Spleen (tissue), 11 donors: ENCODE results near the gene AGER. TPM values are rescaled to one million over a fixed set of nuclear protein-coding genes. Genes with fewer than 3 reads are reported as not detected.
A peak's percentile ranks its signal among the peaks of the same experiment; 100 is the strongest.
"Not testable (repeated sequence)": the region's sequence is repeated elsewhere in the genome, so short reads cannot be mapped to it uniquely, and the experiment has no call there.

ENCODE experiments used
- DNase-seq: peaks from one replicate; pipeline ENCODE4 v3.0.0-alpha.2; 2020
- H3K27ac ChIP-seq, 8 donors: fragments of 200-600 bp; sonication (generic) in 7 of 8; 1 replicate in 4 of 8; 2 replicates in 4 of 8; pipeline versions ENCODE4 v1.5.0 to v1.8.0; 2016 to 2021; ENCODE audit warnings: inconsistent platforms in 4 of 8, mild to moderate bottlenecking in 4 of 8, moderate library complexity in 1 of 8
- H3K27me3 ChIP-seq, 7 donors: fragments of 200-600 bp; sonication (generic) in 6 of 7; replicated peaks in 1 of 7; 1 replicate in 4 of 7; 2 replicates in 3 of 7; pipeline versions ENCODE4 v1.5.0 to v1.8.0; 2016 to 2021; ENCODE audit warnings: inconsistent platforms in 3 of 7, mild to moderate bottlenecking in 1 of 7
- H3K36me3 ChIP-seq, 6 donors: fragments of 200-600 bp; sonication (generic) in 5 of 6; 1 replicate in 4 of 6; 2 replicates in 2 of 6; pipeline versions ENCODE4 v1.5.0 to v1.8.0; 2016 to 2021; ENCODE audit warnings: inconsistent platforms in 2 of 6
- H3K4me1 ChIP-seq, 6 donors: fragments of 200-600 bp; sonication (generic) in 5 of 6; 1 replicate in 3 of 6; 2 replicates in 3 of 6; pipeline versions ENCODE4 v1.5.0 to v1.8.0; 2016 to 2021; ENCODE audit warnings: inconsistent platforms in 3 of 6
- H3K4me3 ChIP-seq, 8 donors: fragments of 200-600 bp; sonication (generic) in 7 of 8; 1 replicate in 4 of 8; 2 replicates in 4 of 8; pipeline versions ENCODE4 v1.5.0 to v1.8.0; 2016 to 2021; ENCODE audit warnings: inconsistent platforms in 4 of 8, mild to moderate bottlenecking in 4 of 8, moderate library complexity in 2 of 8
- H3K9me3 ChIP-seq, 8 donors: fragments of 200-600 bp; sonication (generic) in 7 of 8; 1 replicate in 4 of 8; 2 replicates in 4 of 8; pipeline versions ENCODE4 v1.5.0 to v1.8.0; 2016 to 2021; ENCODE audit warnings: inconsistent platforms in 4 of 8
- POLR2A ChIP-seq, 3 donors: fragments of 450-650 bp; IDR thresholded peaks; one replicate each; pipeline ENCODE4 v1.5.1; 2017; ENCODE audit warnings: antibody characterized with exemption in 3 of 3, mild to moderate bottlenecking in 1 of 3
- POLR2AphosphoS5 ChIP-seq, 3 donors: sonication (generic); formaldehyde crosslinking; IDR thresholded peaks; one replicate each; pipeline ENCODE4 v1.5.1; 2017; ENCODE audit warnings: antibody characterized with exemption in 3 of 3
- WGBS, 5 donors: extraction: QIAGEN DNeasy Blood & Tissue Kit in 3 of 5; methylation state at CpG; one replicate each; pipeline versions ENCODE4 v1.1.5 to v1.1.7; 2013 to 2018; 5-methylcytosine and 5-hydroxymethylcytosine counted together
- intact Hi-C: fragments of 100-400 bp; cut with DNase I; formaldehyde crosslinking; loops from one replicate; pipeline ENCODE4 v1.15.0; 2023; ENCODE audit warnings: low total_unique reads
- polyA plus RNA-seq, 3 donors: library from polyadenylated mRNA; stranded (reverse); fragments of 200-250 nt; gene quantifications; one replicate each; pipeline ENCODE4 v1.2.1, GENCODE V29; 2013
- total RNA-seq, 7 donors: library from RNA; depleted of rRNA in 3 of 7; stranded (reverse); fragments of >200 nt in 3 of 7; fragmentation: NEBNext Ultra II Directional in 4 of 7; extraction: Animal tissue kit (Norgen Biotek cat#: 25700) in 4 of 7; gene quantifications; one replicate each; pipeline versions ENCODE4 v1.1.0 to v1.2.1, GENCODE V29; 2016 to 2021
- TF ChIP-seq, protein P1 (sequence below), 11 experiments: fragments of 200-600 bp in 7 of 11; fragments of 450-650 bp in 4 of 11; sonication (generic) in 4 of 11; IDR thresholded peaks in 8 of 11; conservative IDR thresholded peaks in 3 of 11; 1 replicate in 7 of 11; 2 replicates in 4 of 11; pipeline versions ENCODE4 v1.4.0 to v1.8.0; 2016 to 2021; ENCODE audit warnings: antibody characterized with exemption in 11 of 11, inconsistent platforms in 4 of 11, mild to moderate bottlenecking in 1 of 11
- donor health status: healthy with polysubstance abuse.
- donor health status: DM: no; HTN: no; CAD: no; lungs with moderate emphysema.
- donor health status: DM: no; HTN: no; CAD: no.
- donor health status: Bipolar disorder and iron deficiency.
- donor health status: healthy.
- donor health status: DM: no; HTN: no; CAD: no.
- donor health status: DM: yes; HTN: yes; CAD: no.

AGER gene
- total and polyA plus RNA-seq, 10 donors: 7.4 to 50.9 (median 23.2) TPM

DNA sequence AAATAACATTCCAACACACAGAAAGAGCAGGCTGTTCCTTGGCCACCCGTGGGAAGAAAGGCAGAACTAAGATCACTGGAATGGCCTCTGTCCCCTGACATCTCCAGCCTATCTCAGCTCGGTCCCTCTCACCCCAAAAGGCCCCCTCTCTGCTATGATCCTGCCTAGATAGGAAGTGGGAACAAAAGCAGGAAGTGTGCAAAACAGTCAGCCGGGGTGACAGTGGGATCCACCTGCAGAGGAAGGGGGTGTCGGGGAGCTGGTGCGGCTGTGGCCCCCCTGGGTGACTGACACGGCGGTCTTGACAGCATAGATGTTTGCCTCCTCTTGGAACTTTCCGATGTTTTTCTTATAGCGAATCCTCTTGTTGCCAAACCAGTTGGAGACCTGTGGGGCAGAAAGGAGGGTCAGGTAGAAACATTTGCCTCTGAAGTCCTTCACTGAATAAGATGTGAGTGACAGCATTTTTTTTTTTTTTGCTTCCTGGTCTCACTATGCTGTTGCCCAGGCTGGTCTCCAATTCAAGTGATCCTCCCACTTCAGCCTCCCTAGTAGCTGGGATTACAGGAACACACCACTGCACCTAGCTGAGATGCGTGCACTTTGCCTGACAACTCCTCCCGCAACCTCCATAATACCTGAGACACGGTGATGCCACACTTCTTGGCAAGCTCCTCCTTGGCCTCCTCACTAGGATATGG is 3.1 kb upstream of the AGER start:
- Histone ChIP-seq H3K4me3 (peak overlapping the region in 1 of 8 donors; percentile 83), H3K27me3 (no peaks in the 10 kb centered on the region), H3K4me1 (peaks cover 41 to 94% (median 74%) of the 10 kb centered on the region in 6 donors), H3K27ac (peak overlapping the region; percentile 48 to 100 (median 80)), H3K9me3 (no peaks in the 10 kb centered on the region), H3K36me3 (peaks cover 0 to 63% (median 38%) of the 10 kb centered on the region in 6 donors)
- TF ChIP-seq POLR2A (IDR thresholded peaks at IDR 0.05) (no peak), POLR2AphosphoS5 (IDR thresholded peaks at IDR 0.05) (peak in 2 of 3 donors; percentile 30 to 31)
- intact Hi-C loops: no loop called here
- WGBS, 5 donors: 40 to 51% (median 44%) methylated on average over 12 of the region's 12 CpGs
- no peak for DNase-seq

DNA sequence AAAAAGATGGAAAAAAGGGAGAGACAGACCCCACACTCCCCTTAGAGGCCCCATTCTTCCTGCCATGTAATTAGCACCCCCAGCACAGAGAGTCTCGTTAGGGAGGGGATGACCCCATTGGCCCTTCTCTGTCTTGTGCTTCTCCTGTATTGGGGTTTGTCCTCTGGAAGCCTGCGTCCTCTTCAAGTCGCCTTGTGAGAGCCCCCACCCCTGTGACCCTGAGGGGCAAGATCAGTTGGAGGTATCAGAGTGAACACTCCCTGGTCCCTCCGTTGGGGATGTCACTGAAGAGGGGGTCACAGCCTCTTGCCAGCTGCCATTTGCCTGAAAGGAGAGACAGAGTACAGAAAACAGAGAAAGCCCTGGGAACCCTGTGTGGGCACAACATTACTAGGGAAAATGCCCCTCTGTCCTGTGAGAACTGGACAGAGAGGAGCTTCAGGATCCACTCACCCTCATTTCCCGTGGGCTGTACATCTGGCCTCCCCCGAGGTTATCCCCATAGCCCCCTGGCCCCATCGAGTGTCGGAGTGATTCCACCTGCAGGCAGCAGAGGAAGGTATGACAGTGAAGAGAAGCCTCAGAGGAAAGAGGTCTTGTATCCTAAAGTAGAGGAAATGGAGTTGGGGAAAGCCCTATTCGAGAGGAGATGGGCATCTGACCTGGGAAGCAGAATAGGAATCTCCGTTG is 2.2 kb upstream of the AGER start:
- H3K36me3 ChIP-seq: peaks cover 0 to 70% (median 46%) of the 10 kb centered on the region in 6 donors
- intact Hi-C loops: not testable (repeated sequence)
- peak; percentile 7 for DNase-seq

DNA sequence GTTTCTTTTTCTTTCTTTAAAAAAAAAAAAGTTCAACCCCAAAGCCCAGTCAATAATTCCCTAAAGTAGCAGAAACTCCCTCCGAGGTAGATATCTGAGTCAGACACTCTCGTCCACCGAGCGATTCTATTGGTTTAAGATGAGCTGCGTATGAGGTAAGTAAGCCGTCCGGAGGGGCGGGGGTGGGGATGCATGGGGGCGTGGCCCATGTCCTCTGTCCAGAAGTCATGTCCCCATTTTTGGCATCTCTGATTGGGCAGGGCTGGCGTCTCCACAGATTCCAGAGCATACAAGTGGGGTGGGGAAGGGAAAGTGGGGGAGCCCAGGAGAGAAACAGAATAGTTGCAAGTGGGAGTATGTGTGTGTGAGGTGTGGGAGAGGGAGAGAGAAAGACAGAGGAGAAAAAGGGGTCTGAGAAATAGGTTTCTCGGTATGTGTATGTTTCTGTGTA is 1.7 kb upstream of the AGER start:
- intact Hi-C loops, H3K27me3 ChIP-seq, H3K9me3 ChIP-seq, H3K4me3 ChIP-seq, DNase-seq: not testable (repeated sequence)
- peak overlapping the region in 7 of 8 donors; percentile 47 to 100 (median 98) for H3K27ac ChIP-seq
- 41 to 69% (median 54%) methylated on average over 11 of the region's 11 CpGs for WGBS, 5 donors
- H3K36me3 ChIP-seq: peaks cover 0 to 76% (median 51%) of the 10 kb centered on the region in 6 donors
- H3K4me1 ChIP-seq: peaks cover 27 to 94% (median 68%) of the 10 kb centered on the region in 6 donors

More for the DNA sequence above, 2.2 kb upstream of the AGER start:
- H3K9me3 ChIP-seq, H3K27me3 ChIP-seq: not testable (repeated sequence)
- WGBS, 5 donors: 67 to 74% (median 69%) methylated on average over 9 to 10 of the region's 10 CpGs
- peaks cover 33 to 94% (median 70%) of the 10 kb centered on the region in 6 donors for H3K4me1 ChIP-seq
- peak overlapping the region in 1 of 8 donors; percentile 41 for H3K4me3 ChIP-seq
- H3K27ac ChIP-seq: peak overlapping the region; percentile 48 to 100 (median 80)

DNA sequence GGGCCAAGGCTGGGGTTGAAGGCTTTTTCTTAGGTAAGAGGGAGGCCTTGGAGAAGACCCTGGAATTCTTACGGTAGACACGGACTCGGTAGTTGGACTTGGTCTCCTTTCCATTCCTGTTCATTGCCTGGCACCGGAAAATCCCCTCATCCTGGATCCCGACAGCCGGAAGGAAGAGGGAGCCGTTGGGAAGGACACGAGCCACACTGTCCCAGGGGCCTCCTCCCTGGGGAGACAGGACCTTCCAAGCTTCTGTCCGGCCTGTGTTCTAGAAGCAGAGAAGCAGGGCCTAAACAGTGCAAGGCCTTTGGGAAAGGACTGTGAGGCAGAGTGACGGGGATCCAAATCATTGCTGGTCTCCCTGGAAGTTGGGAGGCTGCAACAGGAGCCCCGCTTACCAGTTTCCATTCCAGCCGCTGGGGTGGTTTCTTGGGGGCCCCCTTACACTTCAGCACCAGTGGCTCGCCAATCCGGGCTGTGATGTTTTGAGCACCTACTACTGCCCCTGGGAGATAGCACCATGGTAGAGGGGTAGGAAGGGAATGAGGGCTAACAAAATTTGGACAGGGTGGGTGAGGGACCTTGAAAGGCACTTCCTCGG is 470 bp downstream of the AGER start:
- Histone ChIP-seq H3K36me3 (peaks cover 0 to 89% (median 60%) of the 10 kb centered on the region in 6 donors), H3K27me3 (no peaks in the 10 kb centered on the region), H3K9me3 (no peaks in the 10 kb centered on the region), H3K4me1 (peaks cover 34 to 100% (median 74%) of the 10 kb centered on the region in 6 donors), H3K27ac (peak overlapping the region; percentile 22 to 100 (median 80)), H3K4me3 (no peak overlapping the region)
- TF ChIP-seq, protein P1, sequence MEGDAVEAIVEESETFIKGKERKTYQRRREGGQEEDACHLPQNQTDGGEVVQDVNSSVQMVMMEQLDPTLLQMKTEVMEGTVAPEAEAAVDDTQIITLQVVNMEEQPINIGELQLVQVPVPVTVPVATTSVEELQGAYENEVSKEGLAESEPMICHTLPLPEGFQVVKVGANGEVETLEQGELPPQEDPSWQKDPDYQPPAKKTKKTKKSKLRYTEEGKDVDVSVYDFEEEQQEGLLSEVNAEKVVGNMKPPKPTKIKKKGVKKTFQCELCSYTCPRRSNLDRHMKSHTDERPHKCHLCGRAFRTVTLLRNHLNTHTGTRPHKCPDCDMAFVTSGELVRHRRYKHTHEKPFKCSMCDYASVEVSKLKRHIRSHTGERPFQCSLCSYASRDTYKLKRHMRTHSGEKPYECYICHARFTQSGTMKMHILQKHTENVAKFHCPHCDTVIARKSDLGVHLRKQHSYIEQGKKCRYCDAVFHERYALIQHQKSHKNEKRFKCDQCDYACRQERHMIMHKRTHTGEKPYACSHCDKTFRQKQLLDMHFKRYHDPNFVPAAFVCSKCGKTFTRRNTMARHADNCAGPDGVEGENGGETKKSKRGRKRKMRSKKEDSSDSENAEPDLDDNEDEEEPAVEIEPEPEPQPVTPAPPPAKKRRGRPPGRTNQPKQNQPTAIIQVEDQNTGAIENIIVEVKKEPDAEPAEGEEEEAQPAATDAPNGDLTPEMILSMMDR (IDR thresholded peaks at IDR 0.05 in 8 of 11, conservative IDR thresholded peaks at IDR 0.05 in 3 of 11): no peak
- peak in 2 of 3 donors; percentile 24 to 46 for TF ChIP-seq POLR2AphosphoS5 (IDR thresholded peaks at IDR 0.05)
- intact Hi-C loops: no loop called here
- 71 to 85% (median 79%) methylated on average over 13 to 15 of the region's 15 CpGs for WGBS, 5 donors
- DNase-seq: peak; percentile 66

DNA sequence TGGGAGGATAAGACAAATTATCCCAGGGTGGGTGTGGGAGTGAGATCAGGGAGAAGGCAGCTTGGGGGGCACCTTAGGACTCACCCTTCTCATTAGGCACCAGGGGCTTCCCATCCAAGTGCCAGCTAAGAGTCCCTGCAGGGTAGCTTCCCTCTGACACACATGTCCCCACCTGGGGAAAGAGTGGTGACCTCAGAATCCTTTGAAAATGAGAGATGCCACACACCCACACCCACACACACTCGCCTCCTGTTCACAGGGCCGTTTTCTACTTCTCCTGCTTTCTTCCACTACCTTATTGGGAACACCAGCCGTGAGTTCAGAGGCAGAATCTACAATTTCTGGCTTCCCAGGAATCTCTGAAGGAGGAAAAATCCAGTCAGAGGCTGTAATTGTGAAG is 1.0 kb downstream of the AGER start:
- Histone ChIP-seq H3K27me3 (no peaks in the 10 kb centered on the region), H3K9me3 (no peaks in the 10 kb centered on the region), H3K4me1 (peaks cover 28 to 95% (median 69%) of the 10 kb centered on the region in 6 donors), H3K4me3 (no peak overlapping the region), H3K27ac (peak overlapping the region in 7 of 8 donors; percentile 22 to 100 (median 98)), H3K36me3 (peaks cover 0 to 83% (median 59%) of the 10 kb centered on the region in 6 donors)
- TF ChIP-seq, protein P1 (IDR thresholded peaks at IDR 0.05 in 8 of 11, conservative IDR thresholded peaks at IDR 0.05 in 3 of 11): no peak
- TF ChIP-seq POLR2A (IDR thresholded peaks at IDR 0.05) (no peak), POLR2AphosphoS5 (IDR thresholded peaks at IDR 0.05) (no peak)
- no peak for DNase-seq
- WGBS, 5 donors: 79 to 90% (median 84%) methylated on average over 3 of the region's 3 CpGs
- intact Hi-C loops: no loop called here
